Dermis blood vessel endothelial cell (primary cell): Measurements from ENCODE around the gene TRABD2B. TPM values are rescaled to one million over a fixed set of nuclear protein-coding genes. Genes with fewer than 3 reads are reported as not detected.

Experiments used
- DNase-seq: peaks from one replicate; pipeline ENCODE4 v3.0.0; 2010
- total RNA-seq: library from RNA; depleted of rRNA; stranded (reverse); fragments of >200 nt; gene quantifications from 2 replicates; pipeline ENCODE4 v1.2.3, GENCODE V29; 2014

TRABD2B gene
- total RNA-seq, 1 donor from 2014 or later: not detected

- DNase-seq: no peak
These were observed 175.4 kb downstream of the TRABD2B start for GRCh38 chr1:47821760-47822159.

GRCh38 chr1:47819574-47819888, 177.7 kb downstream of the TRABD2B start:
- no peak for DNase-seq

GRCh38 chr1:47818682-47819573, 178.3 kb downstream of the TRABD2B start:
- no peak for DNase-seq

- DNase-seq: no peak
These were observed 179.3 kb downstream of the TRABD2B start for GRCh38 chr1:47817861-47818260.

- DNase-seq: no peak
These were observed 180.7 kb downstream of the TRABD2B start for GRCh38 chr1:47816325-47817071.

- DNase-seq: no peak
These were observed 182.4 kb downstream of the TRABD2B start for GRCh38 chr1:47814612-47815395.

DNA sequence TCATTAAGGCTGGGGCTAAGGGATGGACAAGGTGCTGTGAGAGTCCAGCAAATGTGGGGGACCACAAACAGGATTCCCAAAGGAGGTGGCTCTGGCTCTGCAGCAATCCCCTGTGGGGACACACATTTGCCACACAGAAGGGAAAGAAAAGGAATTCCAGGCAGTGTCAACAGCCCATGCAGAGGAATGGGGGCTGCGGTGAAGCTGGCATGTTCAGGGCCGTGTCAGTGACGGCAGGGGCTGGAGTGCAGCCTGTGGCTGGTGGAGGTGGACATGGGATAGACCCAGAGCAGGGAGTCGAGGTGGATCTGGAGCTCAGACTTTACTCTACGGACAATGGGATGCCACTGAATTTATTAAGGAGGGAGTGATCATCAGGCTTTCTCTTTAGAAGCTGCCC, 183.2 kb downstream of the TRABD2B start:
- DNase-seq: no peak

- no peak for DNase-seq
These were observed 184.2 kb downstream of the TRABD2B start for GRCh38 chr1:47812904-47813514.

GRCh38 chr1:47810964-47811682, 186.1 kb downstream of the TRABD2B start:
- no peak for DNase-seq

DNA sequence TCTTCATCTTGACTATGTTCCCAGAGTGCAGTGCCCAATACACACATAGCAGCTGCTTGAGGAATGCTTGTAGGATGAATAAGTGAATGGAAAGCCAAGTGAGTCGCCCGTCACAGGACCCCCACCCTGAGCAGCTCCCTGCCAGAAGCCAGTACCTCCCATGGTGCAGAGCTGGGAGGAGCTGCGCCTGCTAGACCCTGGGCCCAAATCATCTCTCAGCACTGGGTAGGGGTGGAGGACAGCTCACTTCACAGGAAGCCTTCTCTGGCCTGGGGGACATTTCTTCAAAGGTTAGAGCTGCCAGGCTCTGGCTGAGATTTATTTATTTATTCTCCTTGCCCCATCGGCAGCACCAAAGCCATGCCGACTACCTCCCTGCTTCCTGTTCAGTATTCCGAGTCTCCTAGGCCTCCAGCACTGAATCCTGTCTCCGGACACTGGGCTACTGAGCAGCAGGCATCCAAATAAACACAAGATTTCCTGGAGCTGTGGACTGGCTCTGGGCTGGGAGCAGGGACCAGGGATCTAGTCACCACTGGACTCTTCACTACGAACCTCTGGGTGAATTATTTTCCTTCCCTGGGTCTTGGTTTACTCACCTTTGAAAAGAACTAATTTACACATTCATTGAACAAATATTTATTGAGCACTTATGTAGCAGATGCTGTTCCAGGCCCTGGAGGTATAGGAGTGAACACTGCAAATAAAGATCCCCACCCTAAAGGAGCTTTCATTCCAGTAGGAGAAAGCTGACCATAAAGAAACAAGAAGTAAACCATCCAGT, 187.7 kb downstream of the TRABD2B start:
- no peak for DNase-seq

- no peak for DNase-seq
These were observed 188.6 kb downstream of the TRABD2B start for GRCh38 chr1:47808612-47809011.

DNA sequence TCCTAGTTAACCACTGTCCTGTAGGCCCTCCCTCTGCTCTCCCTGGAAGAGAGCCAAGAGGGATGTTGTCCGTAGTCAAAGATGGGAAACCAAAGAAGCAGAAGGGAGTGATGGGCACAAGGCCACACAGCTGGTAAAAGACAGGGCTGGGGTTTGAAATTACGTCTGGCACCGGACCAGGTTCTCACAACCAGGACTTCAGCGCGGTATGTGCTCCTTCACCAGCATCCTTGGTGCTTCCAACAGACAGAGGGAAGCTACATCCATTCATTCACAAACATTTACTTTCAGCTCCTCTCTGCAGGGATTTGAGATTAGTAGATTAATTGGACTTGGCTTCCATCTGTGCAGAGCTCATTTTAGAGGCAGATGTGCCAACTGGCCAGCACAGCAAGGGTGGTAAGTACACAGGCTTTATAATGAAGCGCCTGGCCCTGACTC, 191.2 kb downstream of the TRABD2B start:
- DNase-seq: no peak

DNA sequence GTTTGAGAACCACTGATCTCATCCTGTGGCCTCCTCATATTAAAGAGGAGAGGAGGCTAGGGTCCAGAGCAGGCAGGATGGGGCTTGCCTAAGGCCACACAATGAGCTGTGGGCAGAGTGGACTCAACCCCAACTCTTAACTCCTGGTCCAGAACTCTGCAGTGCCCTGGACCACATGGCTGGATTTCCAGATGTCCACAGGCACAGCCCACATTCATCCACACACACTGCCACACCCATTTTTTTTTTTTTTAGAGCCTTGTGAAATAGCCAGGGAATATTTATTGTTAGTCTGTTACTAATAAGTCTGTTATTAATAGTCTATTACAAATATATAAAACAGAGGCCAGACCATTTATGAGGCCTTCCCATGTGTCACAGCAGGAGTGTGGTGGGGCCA, 192.2 kb downstream of the TRABD2B start:
- no peak for DNase-seq

GRCh38 chr1:47803815-47804501, 193.2 kb downstream of the TRABD2B start:
- no peak for DNase-seq

- DNase-seq: no peak
These were observed 199.6 kb downstream of the TRABD2B start for GRCh38 chr1:47797575-47797974.

- no peak for DNase-seq
These were observed 200.6 kb downstream of the TRABD2B start for GRCh38 chr1:47796626-47797025.

DNA sequence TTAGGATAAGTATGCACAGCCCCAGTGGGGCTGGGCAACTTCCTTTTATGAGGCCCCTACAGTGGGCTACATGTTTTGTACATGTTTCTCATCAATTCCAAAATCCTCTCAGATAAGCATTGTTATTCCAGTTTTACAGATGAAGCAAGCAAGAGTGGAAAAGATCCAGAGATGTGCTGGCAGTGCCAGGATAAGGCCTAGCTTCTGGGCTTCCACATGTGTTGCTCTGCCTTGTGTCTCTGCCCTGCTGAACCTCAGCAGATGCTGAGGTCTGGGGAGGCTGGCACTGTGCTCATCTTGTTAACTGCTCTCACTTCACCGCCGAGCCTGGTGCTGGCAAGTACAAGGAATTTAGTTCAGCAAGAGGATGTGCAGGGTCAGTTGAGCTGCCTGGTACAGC, 202.1 kb downstream of the TRABD2B start:
- DNase-seq: no peak

- no peak for DNase-seq
These were observed 202.7 kb downstream of the TRABD2B start for GRCh38 chr1:47794530-47794929.

DNA sequence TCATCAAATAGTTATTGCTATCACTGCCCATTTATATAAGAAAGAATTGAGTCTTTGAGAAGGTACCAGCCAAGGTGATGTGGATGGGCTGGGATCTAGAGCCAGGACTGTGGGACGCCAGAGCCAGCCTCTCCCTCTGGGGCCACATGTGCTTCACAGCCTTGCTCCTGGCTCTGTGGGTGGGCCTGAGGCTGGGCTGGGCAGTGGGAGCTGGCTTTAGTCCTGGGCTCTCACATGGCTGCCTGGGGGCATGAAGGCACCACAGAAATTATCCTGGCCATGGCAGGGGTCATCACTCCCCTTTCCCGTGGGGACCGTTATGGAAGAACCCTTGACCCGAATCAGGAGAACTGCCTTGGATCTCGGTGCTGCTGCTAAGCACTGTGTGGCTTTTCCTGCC, 203.1 kb downstream of the TRABD2B start:
- no peak for DNase-seq

- no peak for DNase-seq
These were observed 203.6 kb downstream of the TRABD2B start for GRCh38 chr1:47793563-47793962.

DNA sequence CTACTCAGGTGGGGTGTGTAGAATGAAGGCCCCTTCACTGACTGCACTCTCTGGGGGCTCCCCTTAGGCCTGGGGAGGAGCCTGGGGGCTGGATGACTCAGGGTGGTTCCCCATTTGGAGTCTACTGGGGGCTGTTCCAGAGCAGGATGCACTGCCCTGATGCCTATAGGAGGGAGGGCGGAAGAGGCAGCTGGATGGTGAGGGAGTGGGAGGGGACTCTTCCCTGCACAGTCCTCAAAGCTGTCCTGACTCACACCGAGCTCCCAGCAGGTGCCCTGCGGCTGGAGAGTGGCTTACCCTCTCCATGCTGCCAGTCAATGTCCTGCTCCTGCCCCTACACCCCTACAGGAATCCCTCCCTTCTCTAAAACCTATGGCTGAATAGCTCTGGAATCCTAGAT, 204.4 kb downstream of the TRABD2B start:
- no peak for DNase-seq
